Sigmoid colon (tissue), 7 donors: ENCODE data around the gene CFD. TPM values are rescaled to one million over a fixed set of nuclear protein-coding genes. Genes with fewer than 3 reads are reported as not detected.

ENCODE experiments used
- DNase-seq: peaks from one replicate; pipeline ENCODE4 v3.0.0-alpha.2; 2019
- H3K27ac ChIP-seq, 4 donors: fragments of 200-600 bp; sonication (generic); one replicate each; pipeline ENCODE4 v1.5.1; 2016 to 2019; ENCODE audit warnings: mild to moderate bottlenecking in 1 of 4
- H3K27me3 ChIP-seq, 3 donors: fragments of 200-600 bp; sonication (generic); one replicate each; pipeline ENCODE4 v1.5.1; 2019; ENCODE audit warnings: mild to moderate bottlenecking in 1 of 3
- H3K36me3 ChIP-seq, 4 donors: fragments of 200-600 bp; sonication (generic); one replicate each; pipeline ENCODE4 v1.5.1; 2016 to 2019
- H3K4me1 ChIP-seq, 4 donors: fragments of 200-600 bp; sonication (generic); one replicate each; pipeline ENCODE4 v1.5.1; 2017 to 2019
- H3K4me3 ChIP-seq, 4 donors: fragments of 200-600 bp; sonication (generic); one replicate each; pipeline ENCODE4 v1.5.1; 2017 to 2019; ENCODE audit warnings: mild to moderate bottlenecking in 2 of 4, moderate library complexity in 1 of 4
- H3K9me3 ChIP-seq, 4 donors: fragments of 200-600 bp in 3 of 4; sonication (generic) in 3 of 4; one replicate each; pipeline versions ENCODE4 v1.5.1 to v1.6.1; 2013 to 2019
- EP300 ChIP-seq, 4 donors: sonication (generic); formaldehyde crosslinking; IDR thresholded peaks; one replicate each; pipeline ENCODE4 v1.6.1; 2017; ENCODE audit warnings: antibody characterized with exemption in 4 of 4
- POLR2A ChIP-seq, 2 donors: fragments of 450-650 bp; IDR thresholded peaks; one replicate each; pipeline ENCODE4 v1.6.1; 2016; ENCODE audit warnings: antibody characterized with exemption in 2 of 2, mild to moderate bottlenecking in 2 of 2, moderate library complexity in 2 of 2
- POLR2AphosphoS5 ChIP-seq, 4 donors: sonication (generic); formaldehyde crosslinking; IDR thresholded peaks; one replicate each; pipeline ENCODE4 v1.6.1; 2017; ENCODE audit warnings: antibody characterized with exemption in 4 of 4
- WGBS, 2 donors: extraction: QIAGEN DNeasy Blood & Tissue Kit; methylation state at CpG; one replicate each; pipeline ENCODE4 v1.1.7; 2013; 5-methylcytosine and 5-hydroxymethylcytosine counted together
- intact Hi-C: fragments of 100-400 bp; cut with DNase I; formaldehyde crosslinking; loops from one replicate; pipeline ENCODE4 v1.15.1; 2023
- polyA plus RNA-seq, 3 donors: library from polyadenylated mRNA; stranded (reverse); fragments of 200-250 nt; gene quantifications; one replicate each; pipeline ENCODE4 v1.2.3, GENCODE V29; 2013
- total RNA-seq, 4 donors: library from RNA; depleted of rRNA; stranded (reverse); fragments of >200 nt; gene quantifications; one replicate each; pipeline ENCODE4 v1.1.0, GENCODE V29; 2016
- TF ChIP-seq, protein P1 (sequence below), 4 experiments: fragments of 450-650 bp in 3 of 4; fragments of 200-600 bp in 1 of 4; IDR thresholded peaks; one replicate each; pipeline ENCODE4 v1.5.1; 2016 to 2019; ENCODE audit warnings: antibody characterized with exemption in 4 of 4, mild to moderate bottlenecking in 3 of 4, moderate library complexity in 2 of 4
- donor health status: healthy with polysubstance abuse.
- donor health status: Bipolar disorder and iron deficiency.
- donor health status: healthy.

CFD gene
- total and polyA plus RNA-seq, 7 donors: 29.1 to 830 (median 329) TPM

DNA sequence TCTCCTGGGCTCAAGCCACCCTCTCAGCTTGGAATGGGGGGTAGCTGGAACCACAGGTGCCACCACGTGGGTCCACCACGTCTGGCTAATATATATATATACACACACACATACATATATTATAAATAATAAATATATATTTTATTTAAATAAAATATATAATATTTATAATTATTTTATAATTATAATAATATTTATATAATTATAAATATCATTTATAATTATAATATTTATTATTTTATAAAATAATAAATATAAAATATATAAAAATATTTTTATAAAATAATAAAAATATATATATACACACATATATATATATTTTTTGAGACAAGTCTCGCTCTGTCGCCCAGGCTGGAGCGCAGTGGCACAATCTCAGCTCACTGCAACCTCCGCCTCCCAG is 4.9 kb upstream of the CFD start:
- TF ChIP-seq POLR2AphosphoS5 (IDR thresholded peaks at IDR 0.05): no peak
- no peak for TF ChIP-seq EP300 (IDR thresholded peaks at IDR 0.05)
- TF ChIP-seq, protein P1, sequence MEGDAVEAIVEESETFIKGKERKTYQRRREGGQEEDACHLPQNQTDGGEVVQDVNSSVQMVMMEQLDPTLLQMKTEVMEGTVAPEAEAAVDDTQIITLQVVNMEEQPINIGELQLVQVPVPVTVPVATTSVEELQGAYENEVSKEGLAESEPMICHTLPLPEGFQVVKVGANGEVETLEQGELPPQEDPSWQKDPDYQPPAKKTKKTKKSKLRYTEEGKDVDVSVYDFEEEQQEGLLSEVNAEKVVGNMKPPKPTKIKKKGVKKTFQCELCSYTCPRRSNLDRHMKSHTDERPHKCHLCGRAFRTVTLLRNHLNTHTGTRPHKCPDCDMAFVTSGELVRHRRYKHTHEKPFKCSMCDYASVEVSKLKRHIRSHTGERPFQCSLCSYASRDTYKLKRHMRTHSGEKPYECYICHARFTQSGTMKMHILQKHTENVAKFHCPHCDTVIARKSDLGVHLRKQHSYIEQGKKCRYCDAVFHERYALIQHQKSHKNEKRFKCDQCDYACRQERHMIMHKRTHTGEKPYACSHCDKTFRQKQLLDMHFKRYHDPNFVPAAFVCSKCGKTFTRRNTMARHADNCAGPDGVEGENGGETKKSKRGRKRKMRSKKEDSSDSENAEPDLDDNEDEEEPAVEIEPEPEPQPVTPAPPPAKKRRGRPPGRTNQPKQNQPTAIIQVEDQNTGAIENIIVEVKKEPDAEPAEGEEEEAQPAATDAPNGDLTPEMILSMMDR (IDR thresholded peaks at IDR 0.05): no peak
- no peak for TF ChIP-seq POLR2A (IDR thresholded peaks at IDR 0.05)
- Histone ChIP-seq H3K36me3 (no peaks in the 10 kb centered on the region), H3K4me3 (no peak overlapping the region), H3K4me1 (peaks cover 0 to 27% (median 22%) of the 10 kb centered on the region in 4 donors), H3K27me3 (peaks cover 25 to 69% (median 38%) of the 10 kb centered on the region in 3 donors), H3K9me3 (no peaks in the 10 kb centered on the region), H3K27ac (no peak overlapping the region)
- 70 to 74% methylated on average over 6 of the region's 6 CpGs for WGBS, 2 donors
- intact Hi-C loops: loop anchor here (5.0 kb wide), 1 partner anchor 57 kb away; the partner anchor contains the start of gene PTBP1
- DNase-seq: no peak

GRCh38 chr19:855142-855541 is 4.3 kb upstream of the CFD start:
- no peak for DNase-seq
- Histone ChIP-seq H3K36me3 (no peaks in the 10 kb centered on the region), H3K9me3 (no peaks in the 10 kb centered on the region), H3K27ac (no peak overlapping the region), H3K4me3 (no peak overlapping the region), H3K4me1 (peaks cover 0 to 29% (median 23%) of the 10 kb centered on the region in 4 donors), H3K27me3 (peaks cover 29 to 75% (median 44%) of the 10 kb centered on the region in 3 donors)
- WGBS, 2 donors: 83 to 89% methylated on average over 12 of the region's 12 CpGs
- no peak for TF ChIP-seq EP300 (IDR thresholded peaks at IDR 0.05)
- no peak for TF ChIP-seq POLR2AphosphoS5 (IDR thresholded peaks at IDR 0.05)
- intact Hi-C loops: loop anchor here (5.0 kb wide), 1 partner anchor 83 kb away; no protein-coding TSS in a partner anchor

GRCh38 chr19:855566-856120 is 3.8 kb upstream of the CFD start:
- Histone ChIP-seq H3K27me3 (peaks cover 32 to 80% (median 49%) of the 10 kb centered on the region in 3 donors), H3K9me3 (no peaks in the 10 kb centered on the region), H3K36me3 (no peaks in the 10 kb centered on the region), H3K4me3 (no peak overlapping the region), H3K4me1 (peaks cover 0 to 29% (median 25%) of the 10 kb centered on the region in 4 donors), H3K27ac (no peak overlapping the region)
- no peak for DNase-seq
- WGBS, 2 donors: 74 to 81% methylated on average over 40 of the region's 40 CpGs
- TF ChIP-seq, protein P1 (IDR thresholded peaks at IDR 0.05): no peak
- TF ChIP-seq EP300 (IDR thresholded peaks at IDR 0.05) (no peak), POLR2AphosphoS5 (IDR thresholded peaks at IDR 0.05) (no peak), POLR2A (IDR thresholded peaks at IDR 0.05) (no peak)
- intact Hi-C loops: loop anchor here (5.0 kb wide), 1 partner anchor 83 kb away; no protein-coding TSS in a partner anchor

GRCh38 chr19:858284-858683 is 1.2 kb upstream of the CFD start:
- Histone ChIP-seq H3K27ac (peak overlapping the region in 1 of 4 donors; percentile 59), H3K27me3 (peaks cover 27 to 82% (median 50%) of the 10 kb centered on the region in 3 donors)
- intact Hi-C loops: loop anchor here (2.0 to 5.0 kb wide), 2 partner anchors 86 to 125 kb away; no protein-coding TSS in a partner anchor

More at GRCh38 chr19:858284-858683, 1.2 kb upstream of the CFD start:
- Histone ChIP-seq H3K4me3 (no peak overlapping the region), H3K4me1 (peaks cover 0 to 36% (median 25%) of the 10 kb centered on the region in 4 donors), H3K9me3 (no peaks in the 10 kb centered on the region), H3K36me3 (no peaks in the 10 kb centered on the region)
- TF ChIP-seq POLR2AphosphoS5 (IDR thresholded peaks at IDR 0.05) (no peak), POLR2A (IDR thresholded peaks at IDR 0.05) (no peak), EP300 (IDR thresholded peaks at IDR 0.05) (no peak)
- TF ChIP-seq, protein P1 (IDR thresholded peaks at IDR 0.05): no peak
- no peak for DNase-seq
- WGBS, 2 donors: 72 to 80% methylated on average over 9 of the region's 9 CpGs
